NCI-H345 treated with DMSO at 0.1 percent for 48 hours (cell line): ENCODE results near the gene SLC4A11.

Experiments used
- DNase-seq: peaks from one replicate; lab custom pipeline; 2025; ENCODE audit not compliant: unreplicated experiment; lab: John Stamatoyannopoulos, UW

SLC4A11 gene

DNA sequence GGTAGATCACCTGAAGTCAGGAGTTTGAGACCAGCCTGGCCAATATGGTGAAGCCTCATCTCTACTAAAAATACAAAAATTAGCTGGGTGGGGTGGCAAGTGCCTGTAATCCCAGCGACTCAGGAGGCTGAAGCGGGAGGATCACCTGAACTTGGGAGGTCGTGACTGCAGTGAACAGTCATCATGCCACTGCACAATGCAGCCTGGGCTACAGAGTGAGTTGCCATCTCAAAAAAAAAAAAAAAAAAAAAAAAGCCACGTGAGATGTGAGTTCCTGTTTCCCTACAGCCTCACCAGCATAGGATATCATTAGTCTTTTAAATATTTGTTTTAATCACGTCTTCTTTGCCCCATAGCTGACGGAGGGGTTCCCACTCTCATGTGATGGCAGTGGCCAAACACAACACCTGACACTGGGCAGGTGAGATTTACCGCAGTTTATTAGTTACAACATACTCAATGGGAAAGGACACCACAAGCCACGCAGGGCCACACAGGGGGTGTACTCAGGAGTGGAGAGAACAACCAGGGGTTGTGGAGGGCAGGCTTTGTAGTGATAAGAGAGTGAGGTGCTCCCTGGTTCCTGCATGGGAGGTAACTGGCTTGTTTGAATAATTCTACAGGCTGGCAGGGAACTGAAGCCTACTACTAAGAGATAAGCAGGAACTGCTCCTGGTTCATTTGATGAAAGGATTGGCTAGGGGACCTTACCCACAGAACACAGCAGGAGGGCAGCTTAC lies 61.1 kb downstream of the SLC4A11 start:
- no peak for DNase-seq
